Liver (tissue), 3 donors: ENCODE measurements around the gene PWWP2A.

Experiments used
- EGR1 ChIP-seq, 2 donors: IDR thresholded peaks; 2 replicates each; pipeline ENCODE4 v1.6.1; 2016 to 2018; ENCODE audit warnings: antibody characterized with exemption in 2 of 2, low read depth in 2 of 2
- GABPA ChIP-seq, 2 donors: IDR thresholded peaks in 1 of 2; conservative IDR thresholded peaks in 1 of 2; 2 replicates each; pipeline ENCODE4 v1.6.1; 2016; ENCODE audit warnings: antibody characterized with exemption in 2 of 2, mild to moderate bottlenecking in 1 of 2, moderate library complexity in 1 of 2
- SP1 ChIP-seq: IDR thresholded peaks from 2 replicates; pipeline ENCODE4 v1.6.1; 2018; ENCODE audit warnings: antibody characterized with exemption, mild to moderate bottlenecking
- TAF1 ChIP-seq: conservative IDR thresholded peaks from 2 replicates; pipeline ENCODE4 v1.6.1; 2016; ENCODE audit warnings: antibody characterized with exemption, mild to moderate bottlenecking
- YY1 ChIP-seq: IDR thresholded peaks from 2 replicates; pipeline ENCODE4 v1.6.1; 2016; ENCODE audit warnings: antibody characterized with exemption, mild to moderate bottlenecking
- TF ChIP-seq, protein P1 (sequence below): fragments of 150-350 bp; IDR thresholded peaks from 2 replicates; pipeline ENCODE4 v1.5.1; 2017; ENCODE audit warnings: improper control_type of control experiment, low read depth, low read length; ENCODE audit not compliant: missing input control
- TF ChIP-seq, protein P2 (sequence below): IDR thresholded peaks from 2 replicates; pipeline ENCODE4 v1.6.1; 2016; ENCODE audit warnings: antibody characterized with exemption, mild to moderate bottlenecking
- TF ChIP-seq, protein P3 (sequence below): IDR thresholded peaks from 2 replicates; pipeline ENCODE4 v1.6.1; 2016; ENCODE audit warnings: antibody characterized with exemption
- donor health status: healthy.
- donor health status: healthy.

DNA sequence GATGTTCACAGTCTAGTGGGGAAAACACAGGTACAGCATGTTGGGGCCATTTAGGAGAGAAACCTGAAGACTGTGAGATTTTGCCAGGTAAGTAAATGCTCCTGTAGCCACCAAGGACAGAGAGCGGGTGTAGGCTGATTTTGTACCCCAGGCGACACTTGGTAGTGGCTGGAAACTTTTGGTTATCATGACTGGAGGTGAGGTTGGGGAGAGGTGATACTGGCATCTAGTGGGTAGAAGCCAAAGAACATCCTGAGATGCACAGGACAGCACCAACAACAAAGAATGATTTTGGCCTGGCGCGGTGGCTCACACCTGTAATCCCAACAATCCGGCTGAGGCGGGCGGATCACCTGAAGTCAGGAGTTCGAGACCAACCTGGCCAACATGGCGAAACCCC is 38.8 kb upstream of the PWWP2A start:
- TF ChIP-seq, protein P1, sequence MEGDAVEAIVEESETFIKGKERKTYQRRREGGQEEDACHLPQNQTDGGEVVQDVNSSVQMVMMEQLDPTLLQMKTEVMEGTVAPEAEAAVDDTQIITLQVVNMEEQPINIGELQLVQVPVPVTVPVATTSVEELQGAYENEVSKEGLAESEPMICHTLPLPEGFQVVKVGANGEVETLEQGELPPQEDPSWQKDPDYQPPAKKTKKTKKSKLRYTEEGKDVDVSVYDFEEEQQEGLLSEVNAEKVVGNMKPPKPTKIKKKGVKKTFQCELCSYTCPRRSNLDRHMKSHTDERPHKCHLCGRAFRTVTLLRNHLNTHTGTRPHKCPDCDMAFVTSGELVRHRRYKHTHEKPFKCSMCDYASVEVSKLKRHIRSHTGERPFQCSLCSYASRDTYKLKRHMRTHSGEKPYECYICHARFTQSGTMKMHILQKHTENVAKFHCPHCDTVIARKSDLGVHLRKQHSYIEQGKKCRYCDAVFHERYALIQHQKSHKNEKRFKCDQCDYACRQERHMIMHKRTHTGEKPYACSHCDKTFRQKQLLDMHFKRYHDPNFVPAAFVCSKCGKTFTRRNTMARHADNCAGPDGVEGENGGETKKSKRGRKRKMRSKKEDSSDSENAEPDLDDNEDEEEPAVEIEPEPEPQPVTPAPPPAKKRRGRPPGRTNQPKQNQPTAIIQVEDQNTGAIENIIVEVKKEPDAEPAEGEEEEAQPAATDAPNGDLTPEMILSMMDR, result no peak
- TF ChIP-seq TAF1 (no peak), YY1 (no peak), EGR1 (IDR thresholded peaks at IDR 0.05; ENCODE audit: low read depth in 2 of 2) (no peak), GABPA (IDR thresholded peaks at IDR 0.05 in 1 of 2, conservative IDR thresholded peaks at IDR 0.05 in 1 of 2) (no peak), SP1 (no peak)
- TF ChIP-seq, protein P2, sequence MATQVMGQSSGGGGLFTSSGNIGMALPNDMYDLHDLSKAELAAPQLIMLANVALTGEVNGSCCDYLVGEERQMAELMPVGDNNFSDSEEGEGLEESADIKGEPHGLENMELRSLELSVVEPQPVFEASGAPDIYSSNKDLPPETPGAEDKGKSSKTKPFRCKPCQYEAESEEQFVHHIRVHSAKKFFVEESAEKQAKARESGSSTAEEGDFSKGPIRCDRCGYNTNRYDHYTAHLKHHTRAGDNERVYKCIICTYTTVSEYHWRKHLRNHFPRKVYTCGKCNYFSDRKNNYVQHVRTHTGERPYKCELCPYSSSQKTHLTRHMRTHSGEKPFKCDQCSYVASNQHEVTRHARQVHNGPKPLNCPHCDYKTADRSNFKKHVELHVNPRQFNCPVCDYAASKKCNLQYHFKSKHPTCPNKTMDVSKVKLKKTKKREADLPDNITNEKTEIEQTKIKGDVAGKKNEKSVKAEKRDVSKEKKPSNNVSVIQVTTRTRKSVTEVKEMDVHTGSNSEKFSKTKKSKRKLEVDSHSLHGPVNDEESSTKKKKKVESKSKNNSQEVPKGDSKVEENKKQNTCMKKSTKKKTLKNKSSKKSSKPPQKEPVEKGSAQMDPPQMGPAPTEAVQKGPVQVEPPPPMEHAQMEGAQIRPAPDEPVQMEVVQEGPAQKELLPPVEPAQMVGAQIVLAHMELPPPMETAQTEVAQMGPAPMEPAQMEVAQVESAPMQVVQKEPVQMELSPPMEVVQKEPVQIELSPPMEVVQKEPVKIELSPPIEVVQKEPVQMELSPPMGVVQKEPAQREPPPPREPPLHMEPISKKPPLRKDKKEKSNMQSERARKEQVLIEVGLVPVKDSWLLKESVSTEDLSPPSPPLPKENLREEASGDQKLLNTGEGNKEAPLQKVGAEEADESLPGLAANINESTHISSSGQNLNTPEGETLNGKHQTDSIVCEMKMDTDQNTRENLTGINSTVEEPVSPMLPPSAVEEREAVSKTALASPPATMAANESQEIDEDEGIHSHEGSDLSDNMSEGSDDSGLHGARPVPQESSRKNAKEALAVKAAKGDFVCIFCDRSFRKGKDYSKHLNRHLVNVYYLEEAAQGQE, result no peak
- TF ChIP-seq, protein P3, sequence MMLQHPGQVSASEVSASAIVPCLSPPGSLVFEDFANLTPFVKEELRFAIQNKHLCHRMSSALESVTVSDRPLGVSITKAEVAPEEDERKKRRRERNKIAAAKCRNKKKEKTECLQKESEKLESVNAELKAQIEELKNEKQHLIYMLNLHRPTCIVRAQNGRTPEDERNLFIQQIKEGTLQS, result no peak
